Effector CD8-positive, alpha-beta T cell (primary cell): Measurements from ENCODE around the gene HIBCH.
"Not testable (repeated sequence)": the region's sequence is repeated elsewhere in the genome, so short reads cannot be mapped to it uniquely, and the experiment has no call there.

Experiments
- DNase-seq: peaks from one replicate; lab custom pipeline; 2025; lab: John Stamatoyannopoulos, UW

HIBCH gene

GRCh38 chr2:190343089-190343535 is 23.5 kb upstream of the HIBCH start:
- no peak for DNase-seq

GRCh38 chr2:190342611-190343010 is 23.0 kb upstream of the HIBCH start:
- no peak for DNase-seq

- no peak for DNase-seq
Measured at GRCh38 chr2:190340369-190340768, 20.7 kb upstream of the HIBCH start.

GRCh38 chr2:190339394-190339793 is 19.8 kb upstream of the HIBCH start:
- DNase-seq: no peak

- no peak for DNase-seq
Measured at GRCh38 chr2:190338453-190338852, 18.8 kb upstream of the HIBCH start.

- no peak for DNase-seq
Measured at GRCh38 chr2:190336420-190336819, 16.8 kb upstream of the HIBCH start.

GRCh38 chr2:190335584-190335983 is 16.0 kb upstream of the HIBCH start:
- DNase-seq: not testable (repeated sequence)

- DNase-seq: no peak
Measured at GRCh38 chr2:190335225-190335559, 15.6 kb upstream of the HIBCH start.

- DNase-seq: no peak
Measured at GRCh38 chr2:190334479-190335224, 15.0 kb upstream of the HIBCH start.

GRCh38 chr2:190333928-190334327 is 14.3 kb upstream of the HIBCH start:
- DNase-seq: no peak

- no peak for DNase-seq
Measured at GRCh38 chr2:190333395-190333794, 13.8 kb upstream of the HIBCH start.

GRCh38 chr2:190328573-190329147 is 9.0 kb upstream of the HIBCH start:
- DNase-seq: no peak

- DNase-seq: no peak
Measured at GRCh38 chr2:190327867-190328572, 8.4 kb upstream of the HIBCH start.

GRCh38 chr2:190325588-190325987 is 6.0 kb upstream of the HIBCH start:
- no peak for DNase-seq

- DNase-seq: no peak
Measured at GRCh38 chr2:190323406-190323805, 3.8 kb upstream of the HIBCH start.

GRCh38 chr2:190320696-190321095 is 1.1 kb upstream of the HIBCH start:
- DNase-seq: no peak

GRCh38 chr2:190318931-190319554 is 583 bp downstream of the HIBCH start:
- DNase-seq: no peak

GRCh38 chr2:190318514-190318913 is 1.1 kb downstream of the HIBCH start:
- DNase-seq: no peak

- no peak for DNase-seq
Measured at GRCh38 chr2:190315273-190315672, 4.4 kb downstream of the HIBCH start.

GRCh38 chr2:190313880-190314279 is 5.7 kb downstream of the HIBCH start:
- DNase-seq: no peak

- not testable (repeated sequence) for DNase-seq
Measured at GRCh38 chr2:190312635-190313025, 7.0 kb downstream of the HIBCH start.

- no peak for DNase-seq
Measured at GRCh38 chr2:190311893-190312634, 7.6 kb downstream of the HIBCH start.
